ENCODE data around the gene CUX1.

Gene CUX1

GRCh38 chr7:102099474-102099873 is 282.0 kb downstream of the CUX1 start:
- no peak for DNase-seq (ENCODE audit: low read depth in 2 of 2)
- no peak for TF ChIP-seq CTCF (IDR thresholded peaks at IDR 0.05; ENCODE audit: low read depth, low read length)
- H3K4me3 ChIP-seq (replicated peaks in 1 of 2; ENCODE audit: low read depth in 2 of 2, low read length in 2 of 2), result no peak overlapping the region

GRCh38 chr7:102101111-102101551 is 283.7 kb downstream of the CUX1 start:
- no peak overlapping the region for H3K4me3 ChIP-seq (replicated peaks in 1 of 2; ENCODE audit: low read depth in 2 of 2, low read length in 2 of 2)
- no peak for TF ChIP-seq CTCF (IDR thresholded peaks at IDR 0.05; ENCODE audit: low read depth, low read length)
- no peak for DNase-seq (ENCODE audit: low read depth in 2 of 2)

GRCh38 chr7:102101926-102102325 is 284.5 kb downstream of the CUX1 start:
- H3K4me3 ChIP-seq (replicated peaks in 1 of 2; ENCODE audit: low read depth in 2 of 2, low read length in 2 of 2), result no peak overlapping the region
- TF ChIP-seq CTCF (IDR thresholded peaks at IDR 0.05; ENCODE audit: low read depth, low read length), result no peak
- no peak for DNase-seq (ENCODE audit: low read depth in 2 of 2)

- H3K4me3 ChIP-seq (replicated peaks in 1 of 2; ENCODE audit: low read depth in 2 of 2, low read length in 2 of 2), result no peak overlapping the region
- TF ChIP-seq CTCF (IDR thresholded peaks at IDR 0.05; ENCODE audit: low read depth, low read length), result no peak
- DNase-seq (ENCODE audit: low read depth in 2 of 2), result no peak
Measured at GRCh38 chr7:102103027-102103372, 285.6 kb downstream of the CUX1 start.

- DNase-seq (ENCODE audit: low read depth in 2 of 2), result no peak
- TF ChIP-seq CTCF (IDR thresholded peaks at IDR 0.05; ENCODE audit: low read depth, low read length), result no peak
- no peak overlapping the region for H3K4me3 ChIP-seq (replicated peaks in 1 of 2; ENCODE audit: low read depth in 2 of 2, low read length in 2 of 2)
Measured at GRCh38 chr7:102104245-102104644, 286.8 kb downstream of the CUX1 start.

GRCh38 chr7:102106625-102107024 is 289.2 kb downstream of the CUX1 start:
- no peak for TF ChIP-seq CTCF (IDR thresholded peaks at IDR 0.05; ENCODE audit: low read depth, low read length)
- DNase-seq (ENCODE audit: low read depth in 2 of 2), result no peak
- H3K4me3 ChIP-seq (replicated peaks in 1 of 2; ENCODE audit: low read depth in 2 of 2, low read length in 2 of 2), result no peak overlapping the region

GRCh38 chr7:102107474-102108104 is 290.2 kb downstream of the CUX1 start:
- TF ChIP-seq CTCF (IDR thresholded peaks at IDR 0.05; ENCODE audit: low read depth, low read length), result no peak

More at GRCh38 chr7:102107474-102108104, 290.2 kb downstream of the CUX1 start:
- DNase-seq (ENCODE audit: low read depth in 2 of 2), result no peak
- H3K4me3 ChIP-seq (replicated peaks in 1 of 2; ENCODE audit: low read depth in 2 of 2, low read length in 2 of 2), result no peak overlapping the region

Measured in cardiac fibroblast (primary cell).